HepG2 (cell line): ENCODE data around the gene MEGF6. TPM values are rescaled to one million over a fixed set of nuclear protein-coding genes. Genes with fewer than 3 reads are reported as not detected.

Experiments used
- ARNTL ChIP-seq: sonication (generic); formaldehyde crosslinking; IDR thresholded peaks from 2 replicates; pipeline ENCODE4 v1.4.0; 2020; ENCODE audit warnings: mild to moderate bottlenecking, missing genetic modification reagents
- ELF4 ChIP-seq: sonication (generic); formaldehyde crosslinking; IDR thresholded peaks from 2 replicates; pipeline ENCODE4 v1.5.0; 2020; ENCODE audit warnings: missing genetic modification reagents, mild to moderate bottlenecking, moderate library complexity, borderline replicate concordance
- HNRNPUL1 ChIP-seq: fragments of 200-400 bp; formaldehyde crosslinking; IDR thresholded peaks from 2 replicates; pipeline ENCODE4 v1.6.1; 2017; ENCODE audit warnings: low read depth, mild to moderate bottlenecking, low read length, moderate library complexity
- KAT8 ChIP-seq: IDR thresholded peaks from 2 replicates; pipeline ENCODE4 v1.6.1; 2016; ENCODE audit warnings: missing genetic modification reagents, missing compliant biosample characterization
- LCORL ChIP-seq, 2 experiments: fragments of 450-650 bp in 1 of 2; sonication (generic) in 1 of 2; formaldehyde crosslinking in 1 of 2; IDR thresholded peaks; 2 replicates each; pipeline versions ENCODE4 v1.5.0 to v1.6.1; 2017 to 2020; ENCODE audit warnings: antibody characterized with exemption in 1 of 2, missing genetic modification reagents in 1 of 2
- NPAS2 ChIP-seq: sonication (generic); formaldehyde crosslinking; IDR thresholded peaks from 2 replicates; pipeline ENCODE4 v1.8.0; 2022; ENCODE audit warnings: mild to moderate bottlenecking, missing genetic modification reagents, borderline replicate concordance
- PHF21A ChIP-seq: sonication (generic); formaldehyde crosslinking; IDR thresholded peaks from 2 replicates; pipeline ENCODE4 v1.5.0; 2020; ENCODE audit warnings: mild to moderate bottlenecking, missing genetic modification reagents
- PITX1 ChIP-seq: sonication (generic); formaldehyde crosslinking; IDR thresholded peaks from 2 replicates; pipeline ENCODE4 v1.5.1; 2020; ENCODE audit warnings: mild to moderate bottlenecking, missing genetic modification reagents
- RCOR2 ChIP-seq: IDR thresholded peaks from 2 replicates; pipeline ENCODE4 v1.6.1; 2016; ENCODE audit warnings: missing biosample characterization, missing genetic modification reagents
- ZBTB1 ChIP-seq: sonication (generic); formaldehyde crosslinking; IDR thresholded peaks from 2 replicates; pipeline ENCODE4 v1.4.0; 2020; ENCODE audit warnings: missing genetic modification reagents, borderline replicate concordance
- ZNF24 ChIP-seq: fragments of 450-650 bp; IDR thresholded peaks from 2 replicates; pipeline ENCODE4 v1.6.1; 2017; ENCODE audit warnings: antibody characterized with exemption, mild to moderate bottlenecking
- ZNF44 ChIP-seq: sonication (generic); formaldehyde crosslinking; IDR thresholded peaks from 2 replicates; pipeline ENCODE4 v1.5.1; 2020; ENCODE audit warnings: mild to moderate bottlenecking, missing genetic modification reagents
- ZNF468 ChIP-seq: sonication (generic); formaldehyde crosslinking; IDR thresholded peaks from 2 replicates; pipeline ENCODE4 v1.8.0; 2022; ENCODE audit warnings: mild to moderate bottlenecking, moderate library complexity, missing genetic modification reagents
- ZNF687 ChIP-seq: sonication (generic); formaldehyde crosslinking; IDR thresholded peaks from 2 replicates; pipeline ENCODE4 v1.5.1; 2020; ENCODE audit warnings: mild to moderate bottlenecking, missing genetic modification reagents, moderate library complexity
- ZNF776 ChIP-seq: sonication (generic); formaldehyde crosslinking; IDR thresholded peaks from 2 replicates; pipeline ENCODE4 v1.4.0; 2020; ENCODE audit warnings: mild to moderate bottlenecking, missing genetic modification reagents
- ZNF841 ChIP-seq: sonication (generic); formaldehyde crosslinking; IDR thresholded peaks from 2 replicates; pipeline ENCODE4 v1.8.1; 2023; ENCODE audit warnings: missing genetic modification reagents, borderline replicate concordance
- ZSCAN12 ChIP-seq: sonication (generic); formaldehyde crosslinking; IDR thresholded peaks from 2 replicates; pipeline ENCODE4 v1.9.0; 2021; ENCODE audit warnings: mild to moderate bottlenecking, missing genetic modification reagents
- polyA plus RNA-seq, 8 experiments: library from polyadenylated mRNA; depleted of rRNA in 3 of 8; stranded (reverse) in 7 of 8; unstranded in 1 of 8; fragments of >200 nt; fragmentation: Illumina TruSeq in 4 of 8; extraction: Trizol in 4 of 8; gene quantifications; 2 replicates each; pipeline versions ENCODE4 v1.2.1 to v1.2.3, GENCODE V29; 2011 to 2016; ENCODE audit warnings: low read depth in 4 of 8, missing spikeins in 1 of 8, mixed read lengths in 1 of 8; ENCODE audit not compliant: insufficient read depth in 1 of 8
- total RNA-seq, 5 experiments: library from RNA; depleted of rRNA; stranded (reverse); fragments of >200 nt; fragmentation: Illumina TruSeq; extraction: Trizol; gene quantifications; 2 replicates each; pipeline ENCODE4 v1.2.3, GENCODE V29; 2016; ENCODE audit warnings: low read depth in 1 of 5
- TF ChIP-seq, protein P1 (sequence below): sonication (generic); formaldehyde crosslinking; IDR thresholded peaks from 2 replicates; pipeline ENCODE4; 2020; ENCODE audit warnings: missing genetic modification reagents, mild to moderate bottlenecking, borderline replicate concordance
- TF ChIP-seq, protein P2 (sequence below): sonication (generic); formaldehyde crosslinking; IDR thresholded peaks from 2 replicates; pipeline ENCODE4 v1.4.0; 2020; ENCODE audit warnings: missing genetic modification reagents
- TF ChIP-seq, protein P3 (sequence below): sonication (generic); formaldehyde crosslinking; IDR thresholded peaks from 2 replicates; pipeline ENCODE4 v1.5.1; 2020; ENCODE audit warnings: mild to moderate bottlenecking, missing genetic modification reagents, borderline replicate concordance

The MEGF6 gene
- total and polyA plus RNA-seq, 2 of the 13 experiments (the other 11 are each of a cell fraction or from before 2014, with no cell fraction given), result 1.9 TPM

DNA sequence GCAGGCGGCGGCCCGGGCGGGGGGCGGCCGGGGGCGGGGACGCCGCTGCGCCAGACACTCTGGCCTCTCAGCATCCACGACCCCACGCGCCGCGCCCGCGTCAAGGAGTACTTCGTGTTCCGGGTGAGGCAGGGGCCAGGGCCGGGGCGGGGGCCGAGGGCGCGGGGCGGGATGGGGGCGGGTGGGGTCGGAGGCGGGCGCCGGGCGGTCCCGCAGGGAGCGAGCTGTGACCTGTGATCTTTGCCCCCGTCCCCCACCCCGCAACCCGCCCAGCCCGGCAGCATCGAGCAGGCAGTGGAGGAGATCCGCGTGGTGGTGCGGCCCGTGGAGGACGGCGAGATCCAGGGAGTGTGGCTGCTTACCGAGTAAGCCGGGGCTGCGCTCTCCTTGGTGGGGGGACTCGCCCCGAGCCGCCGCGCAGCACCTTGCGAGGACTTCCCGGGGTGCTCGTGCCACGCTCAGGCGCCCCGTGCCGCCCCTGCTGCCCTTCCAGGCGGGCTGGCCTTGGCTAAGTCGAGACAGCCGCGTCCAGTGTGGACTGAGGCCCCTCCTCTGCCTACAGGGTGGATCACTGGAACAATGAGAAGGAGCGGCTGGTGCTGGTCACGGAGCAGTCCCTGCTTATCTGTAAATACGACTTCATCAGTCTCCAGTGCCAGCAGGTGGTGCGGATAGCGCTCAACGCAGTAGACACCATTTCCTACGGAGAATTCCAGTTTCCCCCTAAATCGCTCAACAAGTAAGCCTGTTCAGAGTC lies 14.0 kb upstream of the MEGF6 start (continued):
- TF ChIP-seq, protein P1, sequence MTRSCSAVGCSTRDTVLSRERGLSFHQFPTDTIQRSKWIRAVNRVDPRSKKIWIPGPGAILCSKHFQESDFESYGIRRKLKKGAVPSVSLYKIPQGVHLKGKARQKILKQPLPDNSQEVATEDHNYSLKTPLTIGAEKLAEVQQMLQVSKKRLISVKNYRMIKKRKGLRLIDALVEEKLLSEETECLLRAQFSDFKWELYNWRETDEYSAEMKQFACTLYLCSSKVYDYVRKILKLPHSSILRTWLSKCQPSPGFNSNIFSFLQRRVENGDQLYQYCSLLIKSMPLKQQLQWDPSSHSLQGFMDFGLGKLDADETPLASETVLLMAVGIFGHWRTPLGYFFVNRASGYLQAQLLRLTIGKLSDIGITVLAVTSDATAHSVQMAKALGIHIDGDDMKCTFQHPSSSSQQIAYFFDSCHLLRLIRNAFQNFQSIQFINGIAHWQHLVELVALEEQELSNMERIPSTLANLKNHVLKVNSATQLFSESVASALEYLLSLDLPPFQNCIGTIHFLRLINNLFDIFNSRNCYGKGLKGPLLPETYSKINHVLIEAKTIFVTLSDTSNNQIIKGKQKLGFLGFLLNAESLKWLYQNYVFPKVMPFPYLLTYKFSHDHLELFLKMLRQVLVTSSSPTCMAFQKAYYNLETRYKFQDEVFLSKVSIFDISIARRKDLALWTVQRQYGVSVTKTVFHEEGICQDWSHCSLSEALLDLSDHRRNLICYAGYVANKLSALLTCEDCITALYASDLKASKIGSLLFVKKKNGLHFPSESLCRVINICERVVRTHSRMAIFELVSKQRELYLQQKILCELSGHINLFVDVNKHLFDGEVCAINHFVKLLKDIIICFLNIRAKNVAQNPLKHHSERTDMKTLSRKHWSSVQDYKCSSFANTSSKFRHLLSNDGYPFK (CRISPR knock-in tag), result no peak
- no peak for TF ChIP-seq LCORL (IDR thresholded peaks at IDR 0.05)
- TF ChIP-seq LCORL (CRISPR knock-in tag; IDR thresholded peaks at IDR 0.05), result peak; percentile 41
- no peak for TF ChIP-seq NPAS2 (CRISPR knock-in tag)
- peak; percentile 61; the same call in 1 of the 2 replicates for TF ChIP-seq PITX1
- no peak for TF ChIP-seq ELF4 (CRISPR knock-in tag)
- TF ChIP-seq PHF21A, result 0 out of 2 replicates have a peak, but pooled peaks have one; percentile 35
- no peak for TF ChIP-seq RCOR2 (CRISPR knock-in tag)
- TF ChIP-seq HNRNPUL1, result no peak
- TF ChIP-seq ZNF468 (CRISPR knock-in tag), result no peak
- TF ChIP-seq, protein P2, sequence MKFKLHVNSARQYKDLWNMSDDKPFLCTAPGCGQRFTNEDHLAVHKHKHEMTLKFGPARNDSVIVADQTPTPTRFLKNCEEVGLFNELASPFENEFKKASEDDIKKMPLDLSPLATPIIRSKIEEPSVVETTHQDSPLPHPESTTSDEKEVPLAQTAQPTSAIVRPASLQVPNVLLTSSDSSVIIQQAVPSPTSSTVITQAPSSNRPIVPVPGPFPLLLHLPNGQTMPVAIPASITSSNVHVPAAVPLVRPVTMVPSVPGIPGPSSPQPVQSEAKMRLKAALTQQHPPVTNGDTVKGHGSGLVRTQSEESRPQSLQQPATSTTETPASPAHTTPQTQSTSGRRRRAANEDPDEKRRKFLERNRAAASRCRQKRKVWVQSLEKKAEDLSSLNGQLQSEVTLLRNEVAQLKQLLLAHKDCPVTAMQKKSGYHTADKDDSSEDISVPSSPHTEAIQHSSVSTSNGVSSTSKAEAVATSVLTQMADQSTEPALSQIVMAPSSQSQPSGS (CRISPR knock-in tag), result no peak
- TF ChIP-seq ARNTL (CRISPR knock-in tag), result peak; percentile 42
- no peak; the same call in 1 of the 2 replicates for TF ChIP-seq ZNF776 (CRISPR knock-in tag)
- TF ChIP-seq, protein P3, sequence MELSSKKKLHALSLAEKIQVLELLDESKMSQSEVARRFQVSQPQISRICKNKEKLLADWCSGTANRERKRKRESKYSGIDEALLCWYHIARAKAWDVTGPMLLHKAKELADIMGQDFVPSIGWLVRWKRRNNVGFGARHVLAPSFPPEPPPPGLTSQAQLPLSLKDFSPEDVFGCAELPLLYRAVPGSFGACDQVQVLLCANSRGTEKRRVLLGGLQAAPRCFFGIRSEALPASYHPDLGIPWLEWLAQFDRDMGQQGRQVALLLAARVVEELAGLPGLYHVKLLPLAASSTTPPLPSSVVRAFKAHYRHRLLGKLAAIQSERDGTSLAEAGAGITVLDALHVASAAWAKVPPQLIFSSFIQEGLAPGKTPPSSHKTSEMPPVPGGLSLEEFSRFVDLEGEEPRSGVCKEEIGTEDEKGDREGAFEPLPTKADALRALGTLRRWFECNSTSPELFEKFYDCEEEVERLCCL, result no peak
- TF ChIP-seq ZNF841 (CRISPR knock-in tag), result no peak
- TF ChIP-seq KAT8 (CRISPR knock-in tag), result no peak
- peak; percentile 91 for TF ChIP-seq ZNF687 (CRISPR knock-in tag)
- no peak for TF ChIP-seq ZNF24
- TF ChIP-seq ZNF44 (CRISPR knock-in tag), result no peak; the same call in 1 of the 2 replicates
- TF ChIP-seq ZBTB1 (CRISPR knock-in tag), result no peak
- TF ChIP-seq ZSCAN12 (CRISPR knock-in tag), result no peak
